GM21576 (cell line): ENCODE measurements around the gene PQBP1.
"Not testable (repeated sequence)": the region's sequence is repeated elsewhere in the genome, so short reads cannot be mapped to it uniquely, and the experiment has no call there.

Source experiments
- ATAC-seq: cut with Tn5 transposase; IDR thresholded peaks from one replicate; pipeline ENCODE4 v1.9.1; 2021; ENCODE audit warnings: mild to moderate bottlenecking, moderate library complexity; ENCODE audit not compliant: unreplicated experiment

Gene PQBP1, protein sequence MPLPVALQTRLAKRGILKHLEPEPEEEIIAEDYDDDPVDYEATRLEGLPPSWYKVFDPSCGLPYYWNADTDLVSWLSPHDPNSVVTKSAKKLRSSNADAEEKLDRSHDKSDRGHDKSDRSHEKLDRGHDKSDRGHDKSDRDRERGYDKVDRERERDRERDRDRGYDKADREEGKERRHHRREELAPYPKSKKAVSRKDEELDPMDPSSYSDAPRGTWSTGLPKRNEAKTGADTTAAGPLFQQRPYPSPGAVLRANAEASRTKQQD

DNA sequence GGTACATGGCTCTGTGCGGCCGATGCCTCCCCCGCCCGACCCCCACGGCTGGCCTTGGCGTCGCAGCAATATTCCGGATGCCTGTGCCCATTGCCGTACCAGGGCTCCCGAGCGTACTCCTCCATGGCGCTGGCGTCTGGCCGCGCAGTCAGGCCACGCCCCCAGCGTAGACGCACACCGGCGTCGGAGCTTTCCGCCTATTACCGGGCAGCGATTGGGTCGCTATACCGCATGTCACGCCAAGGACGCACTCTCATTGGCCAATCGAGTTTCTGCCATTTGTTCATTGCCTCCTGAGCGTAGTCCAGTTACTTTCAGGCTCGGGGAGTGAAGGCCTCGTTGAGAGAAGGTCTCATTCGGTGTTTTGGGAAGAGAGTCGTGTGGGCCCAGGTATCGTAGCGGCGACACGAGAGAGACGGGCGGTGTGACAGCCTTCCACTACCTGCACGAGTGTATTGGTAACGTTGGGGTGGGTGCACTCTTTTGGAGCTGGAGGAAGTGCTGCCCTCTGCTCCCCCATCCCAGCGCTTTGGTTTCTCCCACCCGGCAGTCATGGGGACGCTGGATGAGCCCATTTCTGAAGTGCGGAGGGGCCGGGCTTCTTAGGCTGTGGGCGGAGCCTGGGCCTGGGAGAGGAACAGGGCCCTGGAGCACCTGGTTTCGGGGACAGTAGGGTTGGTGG is at the start of gene PQBP1, which contains the start of gene TIMM17B:
Gene PQBP1, plus strand, starts transcription at position 306 of the 682 bp plus-strand sequence. CDS start 580 bp downstream, outside the sequence.
Gene TIMM17B, minus strand, starts transcription at position 144 of the 682 bp plus-strand sequence. Its CDS starts 19 bp downstream, at position 125.
- peak; percentile 82 for ATAC-seq

DNA sequence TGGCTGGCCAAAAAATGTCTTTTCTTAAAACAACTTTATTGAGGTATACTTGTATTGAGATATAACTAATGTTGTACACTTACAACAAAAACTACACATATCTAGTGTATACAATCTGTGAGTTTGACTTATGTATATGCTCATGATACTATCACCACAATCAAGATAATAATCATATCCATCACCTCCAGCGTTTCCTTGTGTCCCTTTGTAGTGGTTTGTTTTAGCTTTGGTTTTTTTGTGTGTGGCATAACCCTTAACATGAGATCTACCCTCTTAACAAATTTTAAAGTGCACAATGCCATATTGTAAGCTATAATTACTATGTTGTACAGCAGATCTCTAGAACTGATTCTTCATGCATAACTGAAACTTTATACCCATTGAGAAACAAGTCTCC is 48.9 kb upstream of the PQBP1 start:
- no peak for ATAC-seq

DNA sequence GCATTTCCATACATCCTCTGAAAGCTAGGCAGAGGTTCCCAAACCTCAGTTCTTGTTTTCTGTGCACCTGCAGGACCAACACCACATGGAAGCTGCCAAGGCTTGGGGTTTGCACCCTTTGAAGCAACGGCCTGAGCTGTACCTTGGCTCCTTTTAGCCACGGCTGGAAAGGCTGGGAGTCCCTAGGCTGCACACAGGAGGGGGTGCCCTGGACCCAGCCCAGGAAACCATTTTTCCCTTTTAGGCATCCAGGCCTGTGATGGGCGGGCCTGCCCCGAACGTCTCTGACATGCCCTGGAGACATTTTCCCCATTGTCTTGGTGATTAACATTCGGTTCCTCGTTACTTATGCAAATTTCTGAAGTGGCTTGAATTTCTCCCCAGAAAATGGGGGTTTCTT is 44.9 kb upstream of the PQBP1 start:
- ATAC-seq, result no peak

GRCh38 chrX:48853494-48853893 is 44.2 kb upstream of the PQBP1 start:
- not testable (repeated sequence) for ATAC-seq

DNA sequence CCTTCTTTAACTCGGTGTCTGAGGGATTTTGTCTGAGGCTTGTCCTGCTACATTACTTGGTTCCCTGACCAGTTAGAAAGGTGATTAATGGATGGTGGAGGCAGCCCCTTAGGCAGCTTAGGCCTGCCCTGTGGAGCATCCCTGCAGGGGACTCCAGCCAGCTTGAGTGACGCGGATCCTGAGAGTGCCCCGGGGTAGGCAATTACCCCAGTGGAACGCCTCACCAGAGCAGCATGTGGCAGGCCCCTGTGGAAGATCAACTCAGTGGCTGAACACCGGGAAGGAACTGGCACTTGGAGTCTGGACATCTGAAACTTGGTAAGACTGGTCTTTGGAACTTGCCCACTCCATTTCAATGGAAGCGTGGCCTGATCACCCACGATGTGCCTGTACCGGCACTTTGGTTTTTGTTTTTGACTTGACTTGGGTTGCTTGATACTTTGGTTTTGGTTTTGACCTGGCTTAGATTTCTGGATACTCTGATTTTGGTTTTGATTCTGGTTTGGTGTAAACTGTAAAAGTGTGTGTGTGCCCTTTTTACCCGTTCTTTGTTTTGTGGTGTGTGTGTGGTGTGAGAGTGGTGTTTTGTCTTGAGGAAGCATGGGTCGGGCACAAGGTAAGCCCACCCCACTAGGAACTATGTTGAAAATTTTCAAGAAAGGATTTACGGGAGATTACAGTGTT is 43.5 kb upstream of the PQBP1 start:
- ATAC-seq, result not testable (repeated sequence)

GRCh38 chrX:48854898-48855297 is 42.8 kb upstream of the PQBP1 start:
- ATAC-seq, result no peak

GRCh38 chrX:48864210-48864609 is 33.5 kb upstream of the PQBP1 start:
- no peak for ATAC-seq

DNA sequence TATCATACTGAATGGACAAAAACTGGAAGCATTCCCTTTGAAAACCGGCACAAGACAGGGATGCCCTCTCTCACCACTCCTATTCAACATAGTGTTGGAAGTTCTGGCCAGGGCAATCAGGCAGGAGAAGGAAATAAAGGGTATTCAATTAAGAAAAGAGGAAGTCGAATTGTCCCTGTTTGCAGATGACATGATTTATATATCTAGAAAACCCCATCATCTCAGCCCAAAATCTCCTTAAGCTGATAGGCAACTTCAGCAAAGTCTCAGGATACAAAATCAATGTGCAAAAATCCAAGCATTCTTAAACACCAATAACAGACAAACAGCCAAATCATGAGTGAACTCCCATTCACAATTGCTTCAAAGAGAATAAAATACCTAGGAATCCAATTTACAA is 25.7 kb upstream of the PQBP1 start:
- not testable (repeated sequence) for ATAC-seq

- ATAC-seq, result not testable (repeated sequence)
Measured at GRCh38 chrX:48876944-48877343, 20.8 kb upstream of the PQBP1 start.

GRCh38 chrX:48883729-48884128 is 14.0 kb upstream of the PQBP1 start:
- no peak for ATAC-seq

- ATAC-seq, result not testable (repeated sequence)
Measured at GRCh38 chrX:48886586-48886985, 11.1 kb upstream of the PQBP1 start.

DNA sequence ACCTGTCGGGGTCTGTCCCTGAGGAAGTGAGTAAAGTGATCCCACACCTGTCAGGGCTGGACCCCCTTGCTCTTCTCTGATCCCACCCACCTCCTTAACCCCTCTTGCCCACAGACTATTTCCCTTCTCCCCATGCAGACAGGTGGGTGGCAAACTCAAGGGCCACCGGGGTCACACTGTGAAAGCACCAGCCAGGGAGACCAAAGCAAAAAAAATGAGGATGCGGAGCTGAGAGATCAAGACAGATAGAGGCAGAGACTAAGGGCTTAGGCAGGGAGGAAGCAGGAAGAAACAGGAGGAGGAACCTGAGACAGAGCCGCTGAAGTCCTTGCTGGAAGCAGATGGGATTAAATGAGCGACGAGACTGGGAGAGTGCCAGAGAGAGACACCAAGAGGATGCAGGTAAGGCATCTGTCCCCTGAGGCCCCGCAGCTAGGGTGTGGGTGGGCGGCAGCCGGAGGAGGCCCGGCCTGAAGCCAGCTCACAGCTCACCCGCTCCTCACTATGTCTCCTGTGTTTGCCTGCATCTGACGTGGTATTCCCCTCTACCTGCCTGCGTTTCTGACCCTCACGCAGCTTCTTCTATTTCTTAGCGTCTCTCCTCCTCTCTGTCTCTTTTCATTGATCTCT is 7.3 kb upstream of the PQBP1 start:
- no peak for ATAC-seq

- ATAC-seq, result peak; percentile 36
Measured at GRCh38 chrX:48890934-48891401, 6.8 kb upstream of the PQBP1 start.

- ATAC-seq, result peak; percentile 75
Measured at GRCh38 chrX:48891402-48892288, 6.1 kb upstream of the PQBP1 start.

GRCh38 chrX:48892896-48893295 is 4.8 kb upstream of the PQBP1 start:
- no peak for ATAC-seq

DNA sequence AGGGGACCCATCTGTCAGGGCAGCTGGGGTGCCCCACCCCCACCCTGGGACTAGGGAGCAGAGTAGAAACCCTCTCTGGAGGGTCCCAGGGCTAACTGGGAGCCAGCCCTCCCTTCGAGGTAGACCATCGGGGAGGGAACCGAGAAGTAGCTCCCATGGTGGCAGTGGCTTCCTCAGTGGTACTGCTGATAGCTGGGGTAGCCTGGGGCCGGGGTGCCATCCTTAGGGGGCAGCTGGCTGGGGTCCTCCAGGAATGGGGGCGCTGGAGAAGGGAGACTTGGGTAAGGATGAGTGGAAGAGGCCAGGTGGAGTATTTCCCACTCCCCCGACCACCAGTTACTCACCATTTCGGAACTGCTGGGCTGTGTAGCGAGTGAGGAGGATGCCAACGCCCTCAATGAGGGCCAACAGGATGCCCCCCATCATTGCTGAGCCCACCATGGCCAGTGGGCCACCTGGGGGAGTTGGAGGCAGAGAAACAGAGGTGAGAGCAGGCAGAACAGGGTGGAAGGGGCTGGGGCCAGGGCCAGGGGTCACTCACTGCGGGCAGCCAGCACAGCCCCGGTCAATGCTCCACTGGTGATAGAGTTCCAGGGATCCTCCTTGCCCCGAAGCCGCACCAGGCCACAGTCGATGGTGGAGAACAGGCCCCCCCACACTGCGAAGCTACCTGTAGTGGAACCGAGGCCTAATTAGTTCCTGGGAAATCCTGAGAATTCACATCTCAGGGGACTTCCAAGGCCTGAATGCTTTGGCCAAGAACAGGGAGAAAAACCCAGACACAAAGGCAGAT is 4.0 kb upstream of the PQBP1 start:
- no peak for ATAC-seq

DNA sequence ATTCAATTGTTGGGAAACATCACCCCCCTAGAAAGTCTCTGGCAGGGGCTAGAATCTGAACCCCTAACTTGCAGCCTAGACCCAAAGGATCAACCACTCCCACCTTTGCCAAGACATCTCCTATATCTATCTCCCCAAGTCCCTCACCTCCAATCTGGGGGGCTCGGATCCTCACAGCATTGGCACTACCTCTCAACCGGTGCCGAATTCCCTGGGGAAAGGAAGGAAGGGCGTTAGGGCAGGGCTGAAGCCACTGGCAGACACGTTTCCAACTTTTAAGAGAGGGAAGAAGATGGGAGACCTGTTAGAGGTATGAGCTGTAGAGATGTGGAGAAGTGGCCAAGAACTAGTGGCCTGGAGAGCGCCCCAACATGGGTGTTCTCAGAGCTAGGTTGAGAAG is 2.8 kb upstream of the PQBP1 start:
- no peak for ATAC-seq

DNA sequence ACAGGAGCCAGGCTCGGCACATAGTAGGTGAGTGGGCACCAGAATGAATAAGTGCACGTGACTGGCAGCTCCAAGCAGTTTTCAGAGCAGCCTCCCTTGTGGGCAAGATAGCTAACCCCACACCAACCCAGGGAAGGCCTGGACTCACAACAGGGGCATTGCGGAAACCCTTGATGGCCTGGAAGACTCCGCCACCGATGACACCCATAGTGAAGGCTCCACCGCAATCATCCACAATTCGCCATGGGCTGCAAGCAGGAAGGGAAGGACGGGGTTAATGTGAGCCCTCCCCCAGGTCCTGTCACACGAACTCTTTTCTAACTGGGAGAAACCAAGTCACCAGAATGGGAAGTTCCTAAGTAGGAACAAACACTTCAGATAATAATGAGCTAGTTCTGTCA is 1.1 kb upstream of the PQBP1 start:
- ATAC-seq, result no peak

- ATAC-seq, result peak; percentile 5
Measured at GRCh38 chrX:48897157-48897624, 539 bp upstream of the PQBP1 start.
